Uterus (tissue), 4 donors: ENCODE measurements around the gene MPP3. TPM values are rescaled to one million over a fixed set of nuclear protein-coding genes. Genes with fewer than 3 reads are reported as not detected.

Experiments
- DNase-seq, 2 donors: peaks; one replicate each; pipeline ENCODE4 v3.0.0-alpha.2; 2019 to 2020
- H3K27ac ChIP-seq, 2 donors: fragments of 200-600 bp; sonication (generic); 1 replicate in 1 of 2; 2 replicates in 1 of 2; pipeline ENCODE4 v1.5.1; 2016 to 2018
- H3K27me3 ChIP-seq, 2 donors: fragments of 200-600 bp; sonication (generic); one replicate each; pipeline ENCODE4 v1.5.1; 2018 to 2019; ENCODE audit warnings: control low read depth in 1 of 2
- H3K36me3 ChIP-seq, 2 donors: fragments of 200-600 bp; sonication (generic); one replicate each; pipeline ENCODE4 v1.5.1; 2019; ENCODE audit warnings: control low read depth in 1 of 2
- H3K4me1 ChIP-seq, 2 donors: fragments of 200-600 bp; sonication (generic); one replicate each; pipeline ENCODE4 v1.5.1; 2018 to 2019; ENCODE audit warnings: control low read depth in 1 of 2
- H3K4me3 ChIP-seq, 2 donors: fragments of 200-600 bp; sonication (generic); 1 replicate in 1 of 2; 2 replicates in 1 of 2; pipeline ENCODE4 v1.5.1; 2018 to 2019; ENCODE audit warnings: mild to moderate bottlenecking in 1 of 2
- H3K9me3 ChIP-seq, 2 donors: fragments of 200-600 bp; sonication (generic); one replicate each; pipeline ENCODE4 v1.5.1; 2019; ENCODE audit warnings: control low read depth in 1 of 2
- POLR2A ChIP-seq, 2 donors: fragments of 450-650 bp; IDR thresholded peaks; one replicate each; pipeline ENCODE4 v1.6.1; 2016; ENCODE audit warnings: antibody characterized with exemption in 2 of 2, mild to moderate bottlenecking in 1 of 2, moderate library complexity in 1 of 2
- intact Hi-C: fragments of 100-400 bp; cut with DNase I; formaldehyde crosslinking; loops from one replicate; pipeline ENCODE4 v1.15.1; 2023; ENCODE audit warnings: low total_unique reads
- total RNA-seq, 4 donors: library from RNA; depleted of rRNA in 3 of 4; stranded (reverse); fragments of >200 nt in 3 of 4; gene quantifications; one replicate each; pipeline versions ENCODE4 v1.1.0 to v1.2.4, GENCODE V29; 2014 to 2023
- TF ChIP-seq, protein P1 (sequence below), 4 experiments: fragments of 200-600 bp in 2 of 4; fragments of 450-650 bp in 2 of 4; sonication (generic) in 2 of 4; IDR thresholded peaks; one replicate each; pipeline ENCODE4 v1.5.1; 2016 to 2019; ENCODE audit warnings: antibody characterized with exemption in 4 of 4, mild to moderate bottlenecking in 2 of 4, moderate library complexity in 1 of 4
- donor health status: DM: yes; HTN: yes; CAD: no.

MPP3 gene
- total RNA-seq, 4 donors from 2014 or later, result 5.6 to 21.2 (median 15.8) TPM

GRCh38 chr17:43868226-43868994 lies 35.5 kb upstream of the MPP3 start:
- Histone ChIP-seq H3K4me1 (no peaks in the 10 kb centered on the region), H3K27ac (no peak overlapping the region), H3K4me3 (no peak overlapping the region), H3K36me3 (no peaks in the 10 kb centered on the region), H3K9me3 (no peaks in the 10 kb centered on the region), H3K27me3 (no peaks in the 10 kb centered on the region)
- intact Hi-C loops, result no loop called here
- TF ChIP-seq POLR2A (IDR thresholded peaks at IDR 0.05), result no peak
- no peak for DNase-seq

DNA sequence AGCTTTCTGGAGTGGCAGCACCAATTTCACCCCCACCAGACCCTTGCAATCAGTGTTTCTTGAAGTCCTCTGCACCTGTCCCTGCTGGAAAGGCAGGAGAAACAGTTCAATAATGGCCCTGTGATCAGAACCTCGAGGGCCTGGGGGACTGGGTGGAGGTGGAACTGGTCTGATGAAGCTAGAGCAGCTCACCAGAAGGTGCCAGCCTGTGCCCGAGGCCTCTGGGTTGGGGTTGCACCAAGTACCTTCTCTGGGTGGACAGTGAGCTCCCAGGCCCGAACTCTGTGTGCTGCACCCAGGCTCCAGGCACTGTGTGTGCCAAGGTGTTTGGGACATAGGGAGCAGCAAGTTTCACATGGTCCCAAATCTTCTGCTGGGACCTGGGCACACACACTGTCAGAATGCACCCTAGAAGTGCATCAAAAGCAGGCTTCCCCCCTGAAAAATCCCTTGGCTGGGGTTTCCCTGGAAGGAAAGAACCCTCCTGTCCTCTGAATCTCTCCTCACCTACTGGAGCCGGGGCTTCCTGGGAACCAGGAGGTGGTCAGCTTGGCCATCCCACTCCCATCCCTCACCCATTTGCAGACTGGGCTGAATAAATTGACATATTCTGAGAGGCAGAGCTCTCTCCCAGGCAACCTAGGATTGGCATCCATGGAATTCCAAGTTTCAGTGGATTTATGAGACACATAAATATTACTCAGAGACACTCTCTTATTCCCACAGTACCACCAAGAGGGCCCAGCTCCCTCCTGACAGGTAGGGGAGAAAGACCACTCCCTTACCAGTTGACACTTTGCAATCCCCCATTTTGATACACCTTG lies 31.4 kb upstream of the MPP3 start:
- H3K36me3 ChIP-seq, result no peaks in the 10 kb centered on the region

GRCh38 chr17:43861960-43862359 lies 29.0 kb upstream of the MPP3 start:
- TF ChIP-seq POLR2A (IDR thresholded peaks at IDR 0.05), result no peak
- TF ChIP-seq, protein P1, sequence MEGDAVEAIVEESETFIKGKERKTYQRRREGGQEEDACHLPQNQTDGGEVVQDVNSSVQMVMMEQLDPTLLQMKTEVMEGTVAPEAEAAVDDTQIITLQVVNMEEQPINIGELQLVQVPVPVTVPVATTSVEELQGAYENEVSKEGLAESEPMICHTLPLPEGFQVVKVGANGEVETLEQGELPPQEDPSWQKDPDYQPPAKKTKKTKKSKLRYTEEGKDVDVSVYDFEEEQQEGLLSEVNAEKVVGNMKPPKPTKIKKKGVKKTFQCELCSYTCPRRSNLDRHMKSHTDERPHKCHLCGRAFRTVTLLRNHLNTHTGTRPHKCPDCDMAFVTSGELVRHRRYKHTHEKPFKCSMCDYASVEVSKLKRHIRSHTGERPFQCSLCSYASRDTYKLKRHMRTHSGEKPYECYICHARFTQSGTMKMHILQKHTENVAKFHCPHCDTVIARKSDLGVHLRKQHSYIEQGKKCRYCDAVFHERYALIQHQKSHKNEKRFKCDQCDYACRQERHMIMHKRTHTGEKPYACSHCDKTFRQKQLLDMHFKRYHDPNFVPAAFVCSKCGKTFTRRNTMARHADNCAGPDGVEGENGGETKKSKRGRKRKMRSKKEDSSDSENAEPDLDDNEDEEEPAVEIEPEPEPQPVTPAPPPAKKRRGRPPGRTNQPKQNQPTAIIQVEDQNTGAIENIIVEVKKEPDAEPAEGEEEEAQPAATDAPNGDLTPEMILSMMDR (IDR thresholded peaks at IDR 0.05), result no peak
- intact Hi-C loops, result no loop called here
- H3K4me1 ChIP-seq, result no peaks in the 10 kb centered on the region
- H3K27me3 ChIP-seq, result no peaks in the 10 kb centered on the region
- no peak overlapping the region for H3K4me3 ChIP-seq
- no peaks in the 10 kb centered on the region for H3K36me3 ChIP-seq
- H3K27ac ChIP-seq, result no peak overlapping the region
- no peak for DNase-seq
- H3K9me3 ChIP-seq, result no peaks in the 10 kb centered on the region

More for the DNA sequence above, 31.4 kb upstream of the MPP3 start:
- no peak overlapping the region for H3K4me3 ChIP-seq
- DNase-seq, result no peak
- intact Hi-C loops, result no loop called here
- no peak overlapping the region for H3K27ac ChIP-seq
- no peaks in the 10 kb centered on the region for H3K4me1 ChIP-seq
- no peak for TF ChIP-seq POLR2A (IDR thresholded peaks at IDR 0.05)
- TF ChIP-seq, protein P1 (IDR thresholded peaks at IDR 0.05), result no peak
- H3K27me3 ChIP-seq, result no peaks in the 10 kb centered on the region
- H3K9me3 ChIP-seq, result no peaks in the 10 kb centered on the region

- TF ChIP-seq, protein P1 (IDR thresholded peaks at IDR 0.05), result no peak
- no peak for TF ChIP-seq POLR2A (IDR thresholded peaks at IDR 0.05)
- Histone ChIP-seq H3K4me3 (no peak overlapping the region), H3K27ac (peak overlapping the region in 1 of 2 donors; percentile 14), H3K36me3 (no peaks in the 10 kb centered on the region), H3K27me3 (no peaks in the 10 kb centered on the region), H3K9me3 (no peaks in the 10 kb centered on the region), H3K4me1 (no peaks in the 10 kb centered on the region)
- peak; percentile 31 to 61 for DNase-seq
- intact Hi-C loops, result no loop called here
Measured at GRCh38 chr17:43860927-43861622, 28.1 kb upstream of the MPP3 start.

GRCh38 chr17:43860077-43860725 lies 27.3 kb upstream of the MPP3 start:
- Histone ChIP-seq H3K4me1 (no peaks in the 10 kb centered on the region), H3K27ac (peak overlapping the region in 1 of 2 donors; percentile 1), H3K36me3 (no peaks in the 10 kb centered on the region), H3K27me3 (no peaks in the 10 kb centered on the region), H3K4me3 (no peak overlapping the region), H3K9me3 (no peaks in the 10 kb centered on the region)
- TF ChIP-seq, protein P1 (IDR thresholded peaks at IDR 0.05), result no peak
- no peak for TF ChIP-seq POLR2A (IDR thresholded peaks at IDR 0.05)
- DNase-seq, result no peak
- intact Hi-C loops, result no loop called here
